SJSA1 (cell line): ENCODE measurements around the gene MATR3. TPM values are rescaled to one million over a fixed set of nuclear protein-coding genes. Genes with fewer than 3 reads are reported as not detected.
"Not testable (repeated sequence)": the region's sequence is repeated elsewhere in the genome, so short reads cannot be mapped to it uniquely, and the experiment has no call there.

Experiments
- DNase-seq, 2 experiments: peaks; one replicate each; pipeline ENCODE4 v3.0.0-alpha.2; 2015 to 2020; ENCODE audit warnings: low spot score in 2 of 2, low read depth in 1 of 2
- H3K27ac ChIP-seq: fragments of 250-450 bp; sonication (Bioruptor Pico); 2 replicates; pipeline ENCODE4 v1.5.1; 2020; ENCODE audit warnings: mild to moderate bottlenecking, moderate library complexity
- H3K27me3 ChIP-seq: fragments of 250-450 bp; sonication (Bioruptor Pico); replicated peaks from 2 replicates; pipeline ENCODE4 v1.5.1; 2020; ENCODE audit warnings: mild to moderate bottlenecking, moderate library complexity
- H3K36me3 ChIP-seq: fragments of 250-450 bp; sonication (Bioruptor Pico); 2 replicates; pipeline ENCODE4 v1.5.1; 2020; ENCODE audit warnings: mild to moderate bottlenecking
- H3K4me1 ChIP-seq: fragments of 250-450 bp; sonication (Bioruptor Pico); replicated peaks from 2 replicates; pipeline ENCODE4 v1.6.1; 2021; ENCODE audit warnings: mild to moderate bottlenecking
- H3K4me3 ChIP-seq: fragments of 250-450 bp; sonication (Bioruptor Pico); 2 replicates; pipeline ENCODE4 v1.5.1; 2020; ENCODE audit warnings: mild to moderate bottlenecking
- H3K9me3 ChIP-seq: fragments of 250-450 bp; sonication (Bioruptor Pico); replicated peaks from 2 replicates; pipeline ENCODE4 v1.5.1; 2020; ENCODE audit warnings: mild to moderate bottlenecking
- total RNA-seq: library from RNA; depleted of rRNA; stranded (reverse); fragments of >200 nt; shearing (Covaris generic); gene quantifications from 2 replicates; pipeline ENCODE4 v1.2.3, GENCODE V29; 2014

MATR3 gene
- total RNA-seq, 1 experiment from 2014 or later = 470 TPM

DNA sequence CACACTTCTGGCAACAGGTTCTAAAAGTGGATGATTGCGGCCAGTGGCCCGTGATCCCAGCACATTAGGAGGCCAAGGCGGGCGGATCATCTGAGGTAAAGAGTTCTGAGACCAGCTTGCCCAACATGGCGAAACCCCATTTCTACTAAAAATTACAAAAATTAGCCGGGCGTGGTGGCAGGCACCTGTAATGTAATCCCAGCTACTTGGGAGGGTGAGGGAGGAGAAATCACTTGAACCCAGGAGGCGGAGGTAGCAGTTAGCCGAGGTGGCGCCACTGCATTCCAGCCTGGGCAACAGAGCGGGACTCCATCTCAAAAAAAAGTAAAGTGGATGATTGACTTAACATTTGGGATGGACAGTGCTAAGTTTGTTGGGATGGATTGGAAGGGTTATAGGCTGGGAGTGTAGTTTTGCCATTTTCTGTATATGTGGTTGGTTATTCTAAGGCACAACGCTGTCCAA lies 3.4 kb downstream of the MATR3 start:
- Histone ChIP-seq H3K27ac (no peak overlapping the region), H3K27me3 (no peaks in the 10 kb centered on the region), H3K36me3 (peaks cover 52% of the 10 kb centered on the region), H3K4me1 (peaks cover 9% of the 10 kb centered on the region), H3K4me3 (no peak overlapping the region), H3K9me3 (no peaks in the 10 kb centered on the region)
- DNase-seq = no peak

DNA sequence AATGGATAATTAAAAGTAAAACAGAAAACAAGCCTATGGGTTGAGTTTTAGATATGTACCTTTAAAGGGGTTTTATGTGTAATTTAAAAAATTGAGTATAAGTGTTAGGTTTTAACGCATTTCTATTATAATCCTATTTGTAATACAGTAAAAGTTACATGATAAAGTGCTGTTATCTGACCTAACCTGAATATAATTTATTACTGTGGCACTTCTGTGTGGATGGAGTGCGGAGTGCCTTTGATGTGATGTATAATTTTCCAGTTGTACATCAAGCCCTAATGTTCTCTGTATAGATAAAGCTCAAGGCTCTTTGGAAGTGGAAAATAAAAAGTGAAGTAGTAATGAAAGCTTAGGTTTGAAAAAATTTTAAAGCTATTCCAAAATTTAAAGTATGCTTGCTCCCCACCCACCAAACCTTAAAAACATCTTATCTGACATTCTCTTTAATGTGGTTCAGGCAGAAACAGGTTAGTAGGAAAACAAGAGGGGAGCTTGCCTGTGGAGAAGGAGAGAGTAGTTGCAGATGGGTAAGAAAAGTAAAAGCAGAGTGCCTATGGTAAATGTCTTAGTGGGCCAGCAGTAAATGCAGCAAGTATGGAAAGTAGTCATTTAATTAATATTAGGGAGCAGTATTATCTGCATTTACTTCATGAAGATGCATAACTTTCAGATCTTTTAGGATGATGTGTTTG lies 4.0 kb downstream of the MATR3 start:
- no peak for DNase-seq
- Histone ChIP-seq H3K27ac (no peak overlapping the region), H3K36me3 (peaks cover 54% of the 10 kb centered on the region), H3K4me3 (no peak overlapping the region), H3K9me3 (no peaks in the 10 kb centered on the region), H3K4me1 (peaks cover 9% of the 10 kb centered on the region), H3K27me3 (no peaks in the 10 kb centered on the region)

DNA sequence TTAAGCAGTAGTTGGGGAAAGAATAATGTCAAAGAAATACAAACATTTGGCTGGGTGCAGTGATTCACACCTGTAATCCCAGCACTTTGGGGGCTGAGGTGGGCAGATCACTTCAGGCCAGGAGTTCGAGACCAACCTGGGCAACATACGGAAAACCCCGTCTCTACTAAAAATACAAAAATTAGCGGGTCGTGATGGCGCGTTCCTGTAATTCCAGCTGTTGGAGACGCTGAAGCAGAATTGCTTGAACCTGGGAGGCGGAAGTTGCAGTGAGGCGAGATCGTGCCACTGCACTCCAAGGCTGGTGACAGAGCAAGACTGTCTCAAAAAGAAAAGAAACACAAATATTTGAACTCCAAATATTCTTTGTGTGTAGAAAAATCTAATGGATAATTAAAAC lies 4.7 kb downstream of the MATR3 start:
- H3K4me1 ChIP-seq = peaks cover 6% of the 10 kb centered on the region
- H3K27me3 ChIP-seq = no peaks in the 10 kb centered on the region

DNA sequence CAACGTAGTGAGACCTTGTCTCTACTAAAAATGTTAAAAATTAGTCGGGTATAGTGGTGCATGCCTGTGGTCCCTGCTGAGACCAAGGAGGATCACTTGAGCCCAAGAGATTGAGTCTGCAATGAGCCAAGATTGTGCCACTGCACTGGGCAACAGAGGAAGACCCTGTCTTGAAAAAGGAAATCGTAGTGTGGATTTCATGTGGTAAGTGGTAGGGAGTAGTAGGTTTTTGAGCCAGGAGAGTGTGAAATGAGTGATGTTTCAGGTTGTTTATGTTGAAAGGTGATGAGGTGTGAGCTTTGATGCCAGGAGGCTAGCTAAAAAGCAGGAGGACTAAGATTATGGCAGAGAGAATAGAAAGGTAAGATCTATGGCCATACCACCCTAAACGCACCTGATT lies 5.9 kb downstream of the MATR3 start:
- Histone ChIP-seq H3K4me3 (no peak overlapping the region), H3K4me1 (peaks cover 5% of the 10 kb centered on the region), H3K27ac (no peak overlapping the region), H3K27me3 (no peaks in the 10 kb centered on the region), H3K9me3 (no peaks in the 10 kb centered on the region), H3K36me3 (peaks cover 49% of the 10 kb centered on the region)
- no peak for DNase-seq

More for the DNA sequence above, 4.7 kb downstream of the MATR3 start:
- Histone ChIP-seq H3K36me3 (peaks cover 57% of the 10 kb centered on the region), H3K9me3 (no peaks in the 10 kb centered on the region), H3K27ac (no peak overlapping the region), H3K4me3 (no peak overlapping the region)
- no peak for DNase-seq

DNA sequence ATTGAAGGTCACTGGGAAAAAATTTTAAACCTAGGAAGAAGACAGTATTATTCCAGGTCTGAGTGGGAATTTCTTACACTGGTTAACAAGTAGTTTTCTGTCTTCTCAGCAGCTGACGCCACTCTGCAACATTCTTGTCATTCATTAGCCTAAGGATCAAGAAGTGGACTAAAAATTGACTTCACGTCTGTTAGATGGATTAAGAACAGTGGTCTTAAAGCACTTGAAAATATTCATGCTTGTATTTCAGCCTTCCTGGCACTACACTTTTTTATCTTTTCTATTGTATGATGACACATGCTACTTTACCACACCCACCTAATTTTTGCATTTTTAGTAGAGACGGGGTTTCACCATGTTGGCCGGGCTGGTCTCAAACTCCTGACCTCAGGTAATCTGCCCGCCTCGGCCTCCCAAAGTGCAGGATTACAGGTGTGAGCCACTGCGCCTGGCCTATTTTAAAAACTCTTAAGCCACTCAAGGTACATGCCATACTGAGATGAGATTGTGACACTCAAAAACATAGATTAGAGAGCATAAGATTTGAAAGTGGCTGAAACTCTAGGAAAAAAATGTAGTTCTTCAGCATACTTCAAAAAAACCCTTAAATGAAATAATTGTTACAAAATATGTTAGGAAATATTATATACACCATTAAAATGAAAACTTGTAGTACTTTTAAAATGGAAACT lies 8.4 kb downstream of the MATR3 start:
- H3K4me1 ChIP-seq = no peaks in the 10 kb centered on the region
- no peak overlapping the region for H3K4me3 ChIP-seq
- peaks cover 29% of the 10 kb centered on the region for H3K36me3 ChIP-seq
- H3K27ac ChIP-seq = no peak overlapping the region
- no peaks in the 10 kb centered on the region for H3K27me3 ChIP-seq
- H3K9me3 ChIP-seq = no peaks in the 10 kb centered on the region
- DNase-seq = no peak

DNA sequence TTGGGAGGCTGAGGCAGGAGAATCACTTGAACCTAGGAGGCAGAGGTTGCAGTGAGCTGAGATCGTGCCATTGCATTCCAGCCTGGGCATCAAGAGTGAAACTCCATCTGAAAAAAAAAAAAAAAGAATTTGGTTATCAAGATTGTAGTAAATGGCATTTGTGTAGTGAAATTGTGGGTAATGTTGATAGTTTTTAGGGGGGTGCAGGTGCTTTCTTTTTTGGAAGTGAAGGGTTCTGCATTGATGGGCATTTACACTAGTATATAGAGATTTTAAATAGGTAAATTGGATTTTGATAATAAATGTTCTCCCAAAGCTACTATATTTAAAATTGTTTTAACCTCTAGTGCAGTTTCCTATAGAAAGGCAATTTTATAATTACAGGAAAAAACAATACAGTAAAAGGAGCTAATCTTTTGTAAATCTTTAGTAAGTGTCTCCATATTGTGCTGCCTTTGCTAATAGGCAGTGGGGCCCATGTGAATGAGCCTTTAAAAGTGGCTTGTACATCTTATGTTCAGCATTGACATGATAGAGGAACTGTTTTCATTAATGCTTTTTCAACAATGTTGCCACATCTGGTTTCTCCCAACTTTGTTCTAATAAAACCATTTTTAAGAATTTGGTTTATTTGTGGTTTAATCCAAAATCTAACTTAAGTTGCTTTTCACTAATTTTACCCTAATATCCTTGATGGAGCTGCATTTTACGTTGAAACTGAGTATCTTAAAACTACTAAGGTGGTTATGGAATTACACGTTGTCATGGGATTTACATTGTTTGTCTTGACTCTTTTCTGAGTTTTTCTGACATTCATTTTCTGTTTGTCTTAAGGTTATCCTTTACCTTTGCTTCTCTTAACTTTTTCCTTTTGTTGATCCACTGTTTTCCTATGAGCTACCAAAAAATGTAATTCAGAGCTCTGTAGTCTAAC lies 11.1 kb downstream of the MATR3 start:
- Histone ChIP-seq H3K36me3 (peaks cover 26% of the 10 kb centered on the region), H3K9me3 (no peaks in the 10 kb centered on the region), H3K27me3 (no peaks in the 10 kb centered on the region), H3K4me3 (no peak overlapping the region), H3K27ac (no peak overlapping the region), H3K4me1 (no peaks in the 10 kb centered on the region)
- DNase-seq = no peak

DNA sequence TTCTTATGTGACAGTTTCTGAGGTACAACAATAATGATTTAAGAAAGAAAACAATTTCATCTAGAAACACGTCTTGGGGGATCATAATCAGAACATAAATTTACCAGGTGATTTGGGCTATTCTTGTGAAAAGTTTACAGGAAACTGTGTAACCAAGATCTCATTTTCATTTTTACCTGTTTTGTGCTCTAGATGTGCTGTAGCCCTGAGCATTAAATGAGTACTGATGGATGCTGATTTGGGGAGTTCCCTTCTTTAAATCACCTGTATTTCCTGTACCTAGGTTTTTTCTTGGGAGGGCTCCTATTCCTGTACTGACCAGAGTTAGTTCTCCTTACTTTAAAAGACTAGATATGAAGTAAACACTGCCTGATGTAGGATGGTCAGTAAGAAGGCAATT lies 12.7 kb downstream of the MATR3 start:
- DNase-seq = no peak
- H3K36me3 ChIP-seq = peaks cover 36% of the 10 kb centered on the region
- H3K4me1 ChIP-seq = peaks cover 5% of the 10 kb centered on the region; the same call in 1 of the 2 replicates
- no peak overlapping the region for H3K4me3 ChIP-seq
- no peaks in the 10 kb centered on the region for H3K9me3 ChIP-seq
- H3K27ac ChIP-seq = no peak overlapping the region
- H3K27me3 ChIP-seq = no peaks in the 10 kb centered on the region

DNA sequence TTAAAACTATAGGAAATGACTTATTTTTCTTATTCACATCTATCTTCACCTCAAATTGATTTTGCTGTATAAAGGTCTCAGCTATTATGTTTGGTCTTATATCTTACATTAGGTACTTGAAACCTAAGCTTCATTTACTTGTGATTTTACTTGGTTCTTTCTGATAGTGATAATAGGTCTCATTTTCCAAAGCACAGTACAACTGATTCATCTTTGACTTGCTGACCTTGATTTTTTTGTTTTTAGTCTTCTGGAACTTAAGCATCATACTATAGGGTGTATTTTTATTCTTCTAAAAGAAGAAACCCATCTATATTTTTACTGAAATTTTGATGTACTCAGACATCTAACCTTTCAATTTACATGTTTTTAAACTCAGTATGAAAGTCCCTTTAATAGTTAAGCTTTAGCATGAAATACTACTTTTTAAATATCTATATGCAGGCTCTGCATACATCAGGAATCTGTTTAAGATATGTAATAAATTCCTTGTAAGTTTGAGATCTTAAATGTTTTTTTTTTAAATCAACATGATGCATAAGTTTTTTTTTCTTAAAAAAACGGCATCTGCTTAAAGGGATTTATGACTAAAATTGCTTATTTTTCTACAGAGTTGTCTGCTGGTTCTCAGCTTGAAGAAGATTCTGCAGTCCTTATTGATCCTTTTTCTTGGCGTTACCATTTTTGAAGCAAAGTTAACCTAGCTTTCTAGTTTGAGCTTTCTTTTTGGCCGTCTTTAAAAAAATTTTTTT lies 13.3 kb downstream of the MATR3 start:
- peaks cover 5% of the 10 kb centered on the region; the same call in 1 of the 2 replicates for H3K4me1 ChIP-seq
- no peak for DNase-seq
- H3K36me3 ChIP-seq = peaks cover 36% of the 10 kb centered on the region
- no peaks in the 10 kb centered on the region for H3K9me3 ChIP-seq
- no peak overlapping the region for H3K27ac ChIP-seq
- H3K27me3 ChIP-seq = no peaks in the 10 kb centered on the region
- no peak overlapping the region for H3K4me3 ChIP-seq

DNA sequence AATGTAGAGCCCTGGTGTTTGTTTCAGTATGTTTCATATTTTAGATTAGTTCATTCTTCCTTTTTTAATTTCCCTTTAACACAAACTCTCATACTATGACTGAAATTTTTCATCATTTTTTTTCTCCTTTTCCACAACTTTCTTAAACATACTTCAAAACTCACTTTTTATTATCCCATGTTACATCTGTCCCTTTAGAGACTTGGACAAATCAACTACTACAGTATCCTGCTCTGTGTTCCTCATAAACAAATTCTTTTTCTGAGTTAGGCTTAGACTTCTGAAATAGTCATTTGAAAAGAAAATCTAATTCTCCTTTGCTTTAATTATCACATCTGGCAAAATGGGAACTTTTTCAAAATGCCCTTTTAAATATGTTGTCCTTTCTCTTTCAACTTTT lies 15.3 kb downstream of the MATR3 start:
- H3K9me3 ChIP-seq = no peaks in the 10 kb centered on the region
- no peak for DNase-seq

DNA sequence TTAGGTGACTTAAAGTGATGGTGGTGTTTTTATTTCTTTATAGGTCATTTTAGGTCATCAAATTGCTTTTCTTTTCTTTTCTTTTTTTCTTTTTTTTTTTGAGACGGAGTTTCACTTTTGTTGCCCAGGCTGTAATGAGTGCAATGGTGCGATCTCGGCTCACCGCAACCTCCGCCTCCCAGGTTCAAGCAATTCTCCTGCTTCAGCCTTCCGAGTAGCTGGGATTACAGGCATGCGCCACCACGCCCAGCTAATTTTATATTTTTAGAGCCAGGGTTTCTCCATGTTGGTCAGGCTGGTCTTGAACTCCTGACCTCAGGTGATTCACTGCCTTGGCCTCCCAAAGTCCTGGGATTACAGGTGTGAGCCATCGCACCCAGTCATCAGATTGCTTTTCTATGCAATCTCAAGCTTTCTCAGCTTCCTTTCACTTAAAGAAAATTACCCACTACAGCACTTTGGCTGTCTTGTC lies 17.2 kb downstream of the MATR3 start:
- not testable (repeated sequence) for H3K4me1 ChIP-seq, DNase-seq, H3K27me3 ChIP-seq, H3K27ac ChIP-seq, H3K9me3 ChIP-seq, H3K4me3 ChIP-seq
- peaks cover 53% of the 10 kb centered on the region for H3K36me3 ChIP-seq

More for the DNA sequence above, 15.3 kb downstream of the MATR3 start:
- peaks cover 34% of the 10 kb centered on the region for H3K36me3 ChIP-seq
- peaks cover 5% of the 10 kb centered on the region; the same call in 1 of the 2 replicates for H3K4me1 ChIP-seq
- no peaks in the 10 kb centered on the region for H3K27me3 ChIP-seq
- no peak overlapping the region for H3K27ac ChIP-seq
- no peak overlapping the region for H3K4me3 ChIP-seq

DNA sequence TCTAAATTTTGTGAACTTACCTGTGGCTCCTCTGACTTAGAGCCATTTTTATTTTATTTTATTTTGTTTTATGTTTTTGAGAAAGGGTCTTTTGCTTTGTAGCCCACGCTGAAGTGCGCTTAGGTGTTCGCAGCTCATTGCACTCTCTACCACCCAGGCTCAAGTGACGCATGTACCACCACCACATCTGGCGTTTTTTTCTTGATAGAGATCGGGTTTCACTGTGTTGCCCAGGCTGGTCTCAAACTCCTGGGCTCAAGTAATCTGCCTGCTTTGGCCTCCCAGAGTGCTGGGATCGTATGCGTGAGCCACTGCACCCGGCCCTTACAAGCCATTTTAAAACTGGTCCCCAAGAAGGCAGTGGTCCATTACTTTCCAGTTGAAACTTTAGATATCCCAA lies 18.5 kb downstream of the MATR3 start:
- H3K9me3 ChIP-seq = no peaks in the 10 kb centered on the region
- peaks cover 5% of the 10 kb centered on the region; the same call in 1 of the 2 replicates for H3K4me1 ChIP-seq
- no peak overlapping the region for H3K27ac ChIP-seq
- H3K4me3 ChIP-seq = no peak overlapping the region
- H3K27me3 ChIP-seq = no peaks in the 10 kb centered on the region
- peaks cover 66% of the 10 kb centered on the region for H3K36me3 ChIP-seq
- DNase-seq = no peak

DNA sequence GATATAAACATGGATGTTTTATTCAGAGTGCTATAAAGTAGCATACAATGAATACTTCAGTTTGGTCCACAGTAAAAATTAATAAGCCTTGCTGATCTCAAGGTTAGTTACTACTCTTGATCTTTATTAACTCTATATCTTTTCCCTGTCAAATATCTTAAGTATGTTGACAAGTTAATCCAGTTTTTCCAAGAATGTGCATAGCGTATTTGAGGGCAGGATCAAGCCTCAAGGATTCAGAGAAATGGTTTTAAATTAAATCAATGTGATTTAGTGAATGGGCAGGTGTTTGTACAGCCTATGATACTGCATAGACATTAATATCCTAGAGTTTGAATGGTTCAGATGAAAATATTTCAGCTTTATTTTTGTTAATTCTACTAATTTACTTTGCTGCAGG lies 20.7 kb downstream of the MATR3 start:
- Histone ChIP-seq H3K4me1 (peaks cover 5% of the 10 kb centered on the region; the same call in 1 of the 2 replicates), H3K4me3 (no peak overlapping the region), H3K27me3 (no peaks in the 10 kb centered on the region), H3K36me3 (peaks cover 74% of the 10 kb centered on the region), H3K27ac (no peak overlapping the region), H3K9me3 (no peaks in the 10 kb centered on the region)
- DNase-seq = no peak

DNA sequence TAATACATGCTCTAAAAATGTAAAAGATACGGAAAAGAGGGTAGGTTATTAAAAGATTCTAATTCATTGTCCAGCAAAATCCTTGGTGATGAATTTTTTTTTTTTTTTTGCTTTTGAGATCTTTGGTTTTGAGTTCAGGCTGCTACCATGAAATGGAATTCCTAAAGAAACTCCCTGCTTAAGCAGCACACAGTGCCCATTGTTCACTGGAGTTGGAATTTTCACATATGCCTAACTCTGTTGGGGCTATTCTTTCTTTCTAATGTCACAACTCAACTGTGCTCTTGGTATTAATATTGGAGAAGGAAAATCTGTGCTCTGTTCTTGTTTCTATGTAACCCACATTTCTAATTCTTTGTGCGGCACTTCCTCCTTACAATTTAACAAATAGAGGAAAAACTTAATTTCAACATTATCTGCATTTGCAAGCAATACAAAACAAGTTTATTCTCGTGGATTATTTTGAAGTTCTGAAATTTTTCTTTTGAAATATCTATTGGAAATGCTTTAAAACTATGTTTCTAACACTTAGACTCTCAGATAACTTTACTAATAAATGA lies 21.6 kb downstream of the MATR3 start:
- no peaks in the 10 kb centered on the region for H3K27me3 ChIP-seq
- H3K4me3 ChIP-seq = no peak overlapping the region
- peaks cover 74% of the 10 kb centered on the region for H3K36me3 ChIP-seq
- H3K27ac ChIP-seq = no peak overlapping the region
- DNase-seq = no peak
- H3K4me1 ChIP-seq = peaks cover 5% of the 10 kb centered on the region; the same call in 1 of the 2 replicates
- H3K9me3 ChIP-seq = no peaks in the 10 kb centered on the region
